ENCODE results near the gene OMG.
"Not testable (repeated sequence)": the region's sequence is repeated elsewhere in the genome, so short reads cannot be mapped to it uniquely, and the experiment has no call there.

Gene OMG

GRCh38 chr17:31291820-31292219, 5.2 kb downstream of the OMG start:
- H3K4me1 ChIP-seq: no peaks in the 10 kb centered on the region
- H3K27me3 ChIP-seq (ENCODE audit: control insufficient read depth, insufficient read depth, low read length): no peaks in the 10 kb centered on the region
- no peak overlapping the region for H3K4me3 ChIP-seq (ENCODE audit: low read depth, low read length)
- H3K9me3 ChIP-seq (ENCODE audit: control insufficient read depth, low read length): no peaks in the 10 kb centered on the region
- no peaks in the 10 kb centered on the region for H3K79me2 ChIP-seq
- no peaks in the 10 kb centered on the region for H3K36me3 ChIP-seq (ENCODE audit: control insufficient read depth, insufficient read depth, low read length)
- TF ChIP-seq CTCF (IDR thresholded peaks at IDR 0.05): no peak
- H3K27ac ChIP-seq: no peak overlapping the region
- H3K4me2 ChIP-seq (ENCODE audit: low read length): no peak overlapping the region
- H3K9ac ChIP-seq: no peak overlapping the region
- no peak overlapping the region for H2AFZ ChIP-seq

- Histone ChIP-seq H3K9me3 (ENCODE audit: control insufficient read depth, low read length) (no peaks in the 10 kb centered on the region), H2AFZ (no peak overlapping the region), H3K4me3 (ENCODE audit: low read depth, low read length) (no peak overlapping the region), H3K4me2 (ENCODE audit: low read length) (no peak overlapping the region), H3K9ac (no peak overlapping the region), H3K27me3 (ENCODE audit: control insufficient read depth, insufficient read depth, low read length) (no peaks in the 10 kb centered on the region), H3K79me2 (no peaks in the 10 kb centered on the region), H3K4me1 (no peaks in the 10 kb centered on the region), H3K27ac (no peak overlapping the region), H3K36me3 (ENCODE audit: control insufficient read depth, insufficient read depth, low read length) (no peaks in the 10 kb centered on the region)
- TF ChIP-seq CTCF (IDR thresholded peaks at IDR 0.05): no peak
Measured at GRCh38 chr17:31289790-31290189, 7.2 kb downstream of the OMG start.

GRCh38 chr17:31287932-31288331, 9.1 kb downstream of the OMG start:
- not testable (repeated sequence) for H3K4me3 ChIP-seq (ENCODE audit: low read depth, low read length); H3K36me3 ChIP-seq (ENCODE audit: control insufficient read depth, insufficient read depth, low read length); H3K9ac ChIP-seq; H3K9me3 ChIP-seq (ENCODE audit: control insufficient read depth, low read length); H3K4me2 ChIP-seq (ENCODE audit: low read length); H2AFZ ChIP-seq; H3K27ac ChIP-seq; H3K27me3 ChIP-seq (ENCODE audit: control insufficient read depth, insufficient read depth, low read length); H3K4me1 ChIP-seq; H3K79me2 ChIP-seq

GRCh38 chr17:31286587-31286986, 10.5 kb downstream of the OMG start:
- Histone ChIP-seq H3K79me2 (no peaks in the 10 kb centered on the region), H3K36me3 (ENCODE audit: control insufficient read depth, insufficient read depth, low read length) (no peaks in the 10 kb centered on the region), H2AFZ (no peak overlapping the region), H3K4me2 (ENCODE audit: low read length) (no peak overlapping the region), H3K9me3 (ENCODE audit: control insufficient read depth, low read length) (no peaks in the 10 kb centered on the region), H3K4me3 (ENCODE audit: low read depth, low read length) (no peak overlapping the region), H3K4me1 (no peaks in the 10 kb centered on the region), H3K27ac (no peak overlapping the region), H3K27me3 (ENCODE audit: control insufficient read depth, insufficient read depth, low read length) (no peaks in the 10 kb centered on the region), H3K9ac (no peak overlapping the region)
- TF ChIP-seq CTCF (IDR thresholded peaks at IDR 0.05): no peak

GRCh38 chr17:31283841-31284240, 13.2 kb downstream of the OMG start:
- no peak overlapping the region for H3K27ac ChIP-seq
- H3K4me1 ChIP-seq: no peaks in the 10 kb centered on the region
- no peak overlapping the region for H3K4me3 ChIP-seq (ENCODE audit: low read depth, low read length)
- H3K9me3 ChIP-seq (ENCODE audit: control insufficient read depth, low read length): no peaks in the 10 kb centered on the region
- H3K9ac ChIP-seq: no peak overlapping the region
- no peak for TF ChIP-seq CTCF (IDR thresholded peaks at IDR 0.05)
- H3K36me3 ChIP-seq (ENCODE audit: control insufficient read depth, insufficient read depth, low read length): no peaks in the 10 kb centered on the region
- no peaks in the 10 kb centered on the region for H3K27me3 ChIP-seq (ENCODE audit: control insufficient read depth, insufficient read depth, low read length)
- H3K79me2 ChIP-seq: no peaks in the 10 kb centered on the region
- no peak overlapping the region for H3K4me2 ChIP-seq (ENCODE audit: low read length)
- H2AFZ ChIP-seq: no peak overlapping the region
